SH-SY5Y (cell line): Measurements from ENCODE around the gene ENO3.

ENCODE experiments used
- GATA2 ChIP-seq: IDR thresholded peaks from 2 replicates; pipeline ENCODE4 v1.6.1; 2011; ENCODE audit warnings: mild to moderate bottlenecking, low read depth, low read length
- GATA3 ChIP-seq: IDR thresholded peaks from 2 replicates; pipeline ENCODE4 v1.6.1; 2011; ENCODE audit warnings: low read depth, mild to moderate bottlenecking, low read length, moderate library complexity

The ENO3 gene

DNA sequence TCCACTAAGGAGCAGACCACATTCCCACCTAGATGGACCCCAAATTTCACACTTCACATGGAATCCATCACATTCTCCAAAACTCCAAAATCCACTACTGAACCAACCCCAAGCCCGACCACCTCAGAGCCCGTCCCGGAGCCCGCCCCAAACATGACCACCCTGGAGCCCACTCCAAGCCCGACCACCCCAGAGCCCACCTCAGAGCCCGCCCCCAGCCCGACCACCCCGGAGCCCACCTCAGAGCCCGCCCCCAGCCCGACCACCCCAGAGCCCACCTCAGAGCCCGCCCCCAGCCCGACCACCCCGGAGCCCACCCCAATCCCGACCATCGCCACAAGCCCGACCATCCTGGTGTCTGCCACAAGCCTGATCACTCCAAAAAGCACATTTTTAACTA lies 17.3 kb upstream of the ENO3 start:
- TF ChIP-seq GATA2 (no peak), GATA3 (no peak)

DNA sequence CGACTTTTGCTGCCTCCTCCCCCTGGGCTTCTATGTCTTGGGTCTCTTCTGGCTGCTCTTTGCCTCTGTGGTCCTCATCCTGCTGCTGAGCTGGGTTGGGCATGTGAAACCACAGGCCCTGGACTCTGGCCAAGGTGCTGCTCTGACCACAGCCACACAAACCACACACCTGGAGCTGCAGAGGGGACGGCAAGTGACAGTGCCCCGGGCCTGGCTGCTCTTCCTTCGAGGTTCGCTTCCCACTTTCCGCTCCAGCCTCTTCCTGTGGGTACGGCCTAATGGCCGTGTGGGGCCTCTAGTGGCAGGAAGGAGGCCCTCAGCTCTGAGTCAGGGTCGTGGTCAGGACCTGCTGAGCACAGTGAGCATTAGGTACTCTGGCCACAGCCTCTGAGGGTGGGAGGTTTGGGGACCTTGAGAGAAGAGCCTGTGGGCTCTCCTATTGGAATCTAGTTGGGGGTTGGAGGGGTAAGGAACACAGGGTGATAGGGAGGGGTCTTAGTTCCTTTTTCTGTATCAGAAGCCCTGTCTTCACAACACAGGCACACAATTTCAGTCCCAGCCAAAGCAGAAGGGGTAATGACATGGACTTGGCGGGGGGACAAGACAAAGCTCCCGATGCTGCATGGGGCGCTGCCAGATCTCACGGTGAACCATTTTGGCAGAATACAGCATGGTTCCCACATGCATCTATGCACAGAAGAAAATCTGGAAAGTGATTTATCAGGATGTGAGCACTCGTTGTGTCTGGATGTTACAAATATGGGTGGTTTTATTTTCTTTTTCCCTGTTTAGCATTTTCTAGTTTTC lies 16.5 kb upstream of the ENO3 start:
- TF ChIP-seq GATA3 (no peak), GATA2 (no peak)

DNA sequence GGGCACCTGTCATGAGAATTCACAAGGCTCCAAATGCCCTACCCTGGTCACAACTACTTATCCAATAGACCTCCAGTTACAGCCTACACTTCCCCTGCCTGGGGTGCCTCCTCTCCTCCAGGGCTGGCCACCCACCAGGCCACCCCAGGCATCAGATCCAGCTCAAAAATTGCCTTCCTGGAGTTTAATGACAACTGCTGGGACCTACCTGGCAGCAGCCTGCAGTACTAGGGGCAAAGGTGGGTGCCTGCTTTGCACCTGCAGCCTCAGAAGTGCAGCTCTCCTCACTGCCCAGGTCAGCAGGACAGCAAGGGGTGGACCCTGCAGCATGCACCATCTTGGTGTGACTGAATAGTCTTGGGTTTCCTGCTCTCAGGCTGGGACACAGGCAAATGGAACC lies 15.3 kb upstream of the ENO3 start:
- TF ChIP-seq GATA3 = no peak
- no peak for TF ChIP-seq GATA2

DNA sequence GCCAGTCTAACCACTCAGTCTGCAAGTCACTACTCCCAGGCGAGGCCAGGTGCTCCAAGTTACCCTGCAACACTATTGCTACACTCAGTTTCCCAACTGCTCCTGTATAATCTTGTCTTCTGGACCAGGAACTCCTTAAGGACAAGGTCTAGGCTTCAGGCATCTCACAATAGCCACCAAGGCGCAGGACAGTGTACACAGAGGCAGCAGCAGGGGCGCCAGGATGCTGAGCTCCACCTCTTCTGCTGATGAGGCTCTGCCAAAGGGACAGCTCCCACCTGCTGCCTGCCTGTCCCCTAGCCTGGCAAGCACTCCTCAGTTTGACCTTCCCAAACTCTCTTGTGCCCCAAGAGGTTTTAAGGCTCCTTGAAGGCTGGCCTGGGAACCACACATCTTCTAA lies 14.5 kb upstream of the ENO3 start:
- TF ChIP-seq GATA3 = no peak
- TF ChIP-seq GATA2 = no peak

GRCh38 chr17:4937553-4937952 lies 13.4 kb upstream of the ENO3 start:
- TF ChIP-seq GATA2 = no peak
- no peak for TF ChIP-seq GATA3

DNA sequence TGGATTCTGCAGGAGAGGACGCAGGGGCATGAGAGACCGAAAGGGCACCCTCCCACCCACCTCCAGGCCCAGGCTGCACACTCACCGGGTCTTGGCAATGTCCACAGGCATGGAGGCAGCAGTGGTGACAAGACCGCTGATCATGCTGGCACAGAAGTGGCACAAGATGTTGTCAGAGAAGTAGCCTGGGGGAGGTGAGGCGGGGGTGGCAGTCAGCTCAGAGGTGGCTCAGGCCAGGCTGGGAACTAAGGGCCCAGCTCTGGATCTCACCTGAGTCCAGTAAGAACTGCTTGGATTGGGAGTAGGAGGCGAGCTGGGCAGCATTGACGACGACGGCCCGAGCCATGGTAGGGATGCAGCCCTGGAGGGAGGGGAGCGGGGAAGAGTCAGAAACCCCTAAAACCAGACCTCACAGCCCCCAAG lies 12.8 kb upstream of the ENO3 start:
- TF ChIP-seq GATA2 (no peak), GATA3 (no peak)

DNA sequence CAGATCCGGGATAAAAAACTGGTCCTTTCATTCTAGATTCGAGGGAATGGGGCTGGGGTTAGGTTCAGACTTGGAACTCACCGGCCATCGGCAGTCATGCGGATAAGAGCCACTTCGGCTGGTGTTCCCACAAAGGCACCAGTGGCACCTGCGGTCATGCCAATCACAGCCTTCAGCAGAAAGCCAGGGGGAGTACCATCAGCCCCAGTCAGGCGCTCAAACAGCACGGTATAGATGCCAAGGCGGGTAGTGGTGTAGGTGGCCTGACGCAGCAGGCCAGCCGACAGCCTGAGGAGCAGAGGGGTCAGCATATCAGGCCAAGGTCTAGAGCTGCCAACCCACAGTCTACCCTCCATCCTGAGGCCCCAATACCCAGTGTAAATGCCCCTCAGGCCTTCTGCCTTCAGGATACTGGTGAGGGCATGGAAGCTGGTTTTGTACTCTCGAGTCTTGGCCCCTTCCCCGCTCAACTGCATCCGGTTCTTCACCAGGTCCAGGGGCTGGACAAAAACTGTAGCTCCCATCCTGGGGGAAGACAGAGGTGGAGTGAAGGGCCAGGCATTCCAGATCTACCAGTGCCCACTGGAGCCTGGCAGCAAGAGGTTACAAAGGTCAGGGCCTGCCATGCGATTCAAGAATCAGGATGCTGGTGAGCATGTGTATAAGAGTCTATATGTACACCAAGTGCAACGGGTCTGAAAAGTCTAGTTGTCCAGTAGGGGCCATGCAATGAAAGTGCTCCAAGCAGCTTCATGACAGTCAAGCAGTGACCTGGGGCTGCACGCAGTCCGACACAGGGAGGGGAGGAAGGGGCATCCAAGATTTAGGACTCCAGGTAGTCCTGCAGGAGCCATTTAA lies 12.0 kb upstream of the ENO3 start:
- no peak for TF ChIP-seq GATA3
- no peak for TF ChIP-seq GATA2

GRCh38 chr17:4939546-4939795 lies 11.4 kb upstream of the ENO3 start:
- TF ChIP-seq GATA2 (no peak), GATA3 (no peak)

GRCh38 chr17:4939796-4940554 lies 10.9 kb upstream of the ENO3 start, which contains the start of the genes RNF167 and SLC25A11:
RNF167 (plus strand) TSS chr17:4940268; CDS start chr17:4940910, 642 bp downstream.
SLC25A11 (minus strand) TSS chr17:4940046; CDS start chr17:4939910, 136 bp downstream.
- TF ChIP-seq GATA3 (no peak), GATA2 (no peak)

DNA sequence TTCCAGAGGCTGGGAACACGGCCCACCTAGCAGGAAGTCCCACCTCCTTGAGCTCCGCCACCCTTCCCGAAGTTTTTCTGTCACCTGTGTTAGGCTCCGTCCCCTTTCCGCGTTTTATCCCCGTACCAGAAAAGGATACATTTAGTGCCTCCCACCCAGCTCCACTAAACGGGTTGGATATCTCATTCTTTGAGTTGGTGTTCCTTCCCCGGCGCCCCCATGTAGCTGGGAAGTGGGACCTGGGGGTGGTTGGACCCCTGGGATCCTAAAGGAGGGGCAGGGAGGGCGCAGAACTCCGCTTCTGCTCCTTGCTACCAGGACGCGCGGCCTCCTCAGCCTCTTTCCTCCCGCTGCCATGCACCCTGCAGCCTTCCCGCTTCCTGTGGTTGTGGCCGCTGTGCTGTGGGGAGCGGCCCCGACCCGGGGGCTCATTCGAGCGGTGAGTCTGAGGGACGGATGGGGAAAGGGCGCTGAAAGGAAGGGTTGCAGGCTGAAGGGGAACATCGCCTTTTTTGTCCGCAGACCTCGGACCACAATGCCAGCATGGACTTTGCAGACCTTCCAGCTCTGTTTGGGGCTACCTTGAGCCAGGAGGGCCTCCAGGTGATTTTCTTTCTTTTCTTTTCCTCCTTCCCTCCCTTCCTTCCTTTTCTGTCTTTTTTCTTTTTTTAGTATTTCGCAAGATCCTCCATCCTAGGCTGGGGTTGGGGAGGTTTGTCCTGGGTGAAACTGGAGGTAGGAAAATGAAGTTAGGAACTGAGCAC lies 10.2 kb upstream of the ENO3 start:
- no peak for TF ChIP-seq GATA3
- no peak for TF ChIP-seq GATA2

- TF ChIP-seq GATA2 = no peak
Observed at GRCh38 chr17:4941319-4941610, 9.7 kb upstream of the ENO3 start.

DNA sequence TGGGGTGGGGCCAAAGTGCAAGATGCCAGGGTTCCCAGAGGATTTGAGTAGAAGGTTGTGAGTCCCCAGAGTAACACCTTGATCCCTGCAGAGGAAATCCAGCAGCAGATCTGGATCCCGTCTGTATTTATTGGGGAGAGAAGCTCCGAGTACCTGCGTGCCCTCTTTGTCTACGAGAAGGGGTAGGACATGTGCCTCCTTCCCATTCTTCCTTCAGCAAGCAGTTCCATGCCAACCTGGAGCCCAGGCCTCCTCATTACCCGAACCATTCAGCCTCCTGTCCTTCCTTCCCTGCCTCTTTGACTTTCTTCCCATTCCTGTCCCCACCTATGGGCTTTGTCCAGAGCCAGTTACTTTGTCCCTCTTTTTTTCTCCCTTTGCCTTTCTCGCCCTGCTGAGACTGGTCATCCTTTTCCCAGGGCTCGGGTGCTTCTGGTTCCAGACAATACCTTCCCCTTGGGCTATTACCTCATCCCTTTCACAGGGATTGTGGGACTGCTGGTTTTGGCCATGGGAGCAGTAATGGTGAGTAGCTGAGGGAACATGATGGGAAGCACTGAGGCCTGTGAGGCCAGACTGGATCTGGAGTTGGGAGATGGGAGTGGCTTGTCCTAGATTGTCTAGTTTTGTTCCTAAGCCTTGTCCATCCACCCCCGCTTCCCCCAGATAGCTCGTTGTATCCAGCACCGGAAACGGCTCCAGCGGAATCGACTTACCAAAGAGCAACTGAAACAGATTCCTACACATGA lies 8.0 kb upstream of the ENO3 start:
- TF ChIP-seq GATA2 (no peak), GATA3 (no peak)

DNA sequence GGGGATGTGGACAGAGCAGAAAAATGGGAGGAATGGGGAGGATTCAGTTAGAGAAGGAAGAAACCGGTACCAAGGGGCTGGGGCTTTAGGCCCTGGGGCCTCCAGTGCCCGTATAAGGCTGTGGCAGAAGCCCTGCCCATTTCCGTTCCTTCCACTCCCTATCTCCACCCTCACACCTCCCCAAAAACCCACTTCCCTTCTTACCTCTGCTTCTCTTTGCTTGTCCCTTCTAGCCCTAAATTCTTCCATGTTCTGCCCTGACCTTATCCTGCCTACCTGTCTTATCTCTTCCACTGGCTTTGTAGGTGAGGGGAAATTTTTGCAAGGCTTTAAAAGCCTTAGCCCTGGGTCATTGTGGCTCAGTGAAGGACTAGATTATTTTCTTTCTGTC lies 6.8 kb upstream of the ENO3 start:
- TF ChIP-seq GATA3 (no peak), GATA2 (no peak)
